Pons (tissue), 1 donor: ENCODE measurements around the gene DPP9.

Source experiments
- DNase-seq: peaks from one replicate; pipeline ENCODE4 v3.0.0-alpha.2; 2016; ENCODE audit warnings: low spot score

The DPP9 gene

GRCh38 chr19:4656102-4656501 is 67.5 kb downstream of the DPP9 start:
- DNase-seq = no peak

GRCh38 chr19:4654437-4655361 is 68.9 kb downstream of the DPP9 start:
- no peak for DNase-seq

- no peak for DNase-seq
Measured at GRCh38 chr19:4653793-4654436, 69.7 kb downstream of the DPP9 start.

GRCh38 chr19:4652075-4652474 is 71.6 kb downstream of the DPP9 start:
- DNase-seq = no peak

GRCh38 chr19:4650159-4650558 is 73.5 kb downstream of the DPP9 start:
- no peak for DNase-seq

GRCh38 chr19:4649392-4650047 is 74.1 kb downstream of the DPP9 start:
- no peak for DNase-seq

- DNase-seq = no peak
Measured at GRCh38 chr19:4647676-4648644, 75.7 kb downstream of the DPP9 start.

GRCh38 chr19:4645718-4646117 is 77.9 kb downstream of the DPP9 start:
- no peak for DNase-seq

- no peak for DNase-seq
Measured at GRCh38 chr19:4642625-4643024, 81.0 kb downstream of the DPP9 start.

- DNase-seq = no peak
Measured at GRCh38 chr19:4641132-4641531, 82.5 kb downstream of the DPP9 start.

- no peak for DNase-seq
Measured at GRCh38 chr19:4640247-4641000, 83.2 kb downstream of the DPP9 start.

GRCh38 chr19:4639531-4640246 is 84.0 kb downstream of the DPP9 start:
- DNase-seq = no peak

GRCh38 chr19:4638828-4639530 is 84.7 kb downstream of the DPP9 start, which contains the start of gene TNFAIP8L1:
TNFAIP8L1 (plus strand) TSS chr19:4639516; CDS start chr19:4651870, 12,354 bp downstream.
- peak; percentile 82 for DNase-seq

GRCh38 chr19:4638317-4638716 is 85.3 kb downstream of the DPP9 start:
- no peak for DNase-seq

- DNase-seq = no peak
Measured at GRCh38 chr19:4636761-4637160, 86.9 kb downstream of the DPP9 start.

GRCh38 chr19:4636151-4636717 is 87.4 kb downstream of the DPP9 start:
- DNase-seq = no peak

GRCh38 chr19:4635754-4636116 is 87.9 kb downstream of the DPP9 start:
- no peak for DNase-seq

- DNase-seq = peak; percentile 82
Measured at GRCh38 chr19:4633140-4633967, 90.3 kb downstream of the DPP9 start.
